H9 (cell line): ENCODE results near the gene CAV2. TPM values are rescaled to one million over a fixed set of nuclear protein-coding genes. Genes with fewer than 3 reads are reported as not detected.

Experiments used
- DNase-seq: peaks from one replicate; pipeline ENCODE4 v3.0.0-alpha.2; 2017
- H2AFZ ChIP-seq: one replicate; pipeline ENCODE4 v1.6.1; 2013; ENCODE audit warnings: mild to moderate bottlenecking, low read length, control low read depth, moderate library complexity
- H2AK5ac ChIP-seq: 2 replicates; pipeline ENCODE4 v1.6.1; 2013; ENCODE audit warnings: low read length, control low read depth, mixed read lengths; ENCODE audit not compliant: insufficient read length
- H2BK120ac ChIP-seq: one replicate; pipeline ENCODE4 v1.6.1; 2013; ENCODE audit warnings: low read depth, mild to moderate bottlenecking, low read length, control low read depth, inconsistent platforms; ENCODE audit not compliant: poor library complexity, severe bottlenecking
- H2BK12ac ChIP-seq: 2 replicates; pipeline ENCODE4 v1.6.1; 2013; ENCODE audit warnings: low read length, control low read depth, mixed read lengths, low read depth; ENCODE audit not compliant: insufficient read length
- H2BK15ac ChIP-seq: 2 replicates; pipeline ENCODE4 v1.6.1; 2013; ENCODE audit warnings: low read depth, low read length, control low read depth
- H2BK20ac ChIP-seq: one replicate; pipeline ENCODE4 v1.6.1; 2013; ENCODE audit warnings: low read depth, mild to moderate bottlenecking, low read length, control low read depth, inconsistent platforms; ENCODE audit not compliant: poor library complexity, severe bottlenecking
- H2BK5ac ChIP-seq: 2 replicates; pipeline ENCODE4 v1.6.1; 2013; ENCODE audit warnings: low read length, control low read depth, mixed read lengths; ENCODE audit not compliant: insufficient read length
- H3K14ac ChIP-seq: 2 replicates; pipeline ENCODE4 v1.6.1; 2013; ENCODE audit warnings: low read length, control low read depth; ENCODE audit not compliant: insufficient read depth
- H3K18ac ChIP-seq: 2 replicates; pipeline ENCODE4 v1.6.1; 2013; ENCODE audit warnings: low read depth, mild to moderate bottlenecking, mixed read lengths, low read length, control low read depth; ENCODE audit not compliant: insufficient read length
- H3K23ac ChIP-seq: 2 replicates; pipeline ENCODE4 v1.6.1; 2013; ENCODE audit warnings: low read length, control low read depth, mixed read lengths, low read depth; ENCODE audit not compliant: insufficient read length
- H3K23me2 ChIP-seq: 2 replicates; pipeline ENCODE4 v1.6.1; 2013; ENCODE audit warnings: low read depth, mild to moderate bottlenecking, mixed read lengths, low read length, control low read depth; ENCODE audit not compliant: insufficient read length, poor library complexity, severe bottlenecking
- H3K27ac ChIP-seq: 2 replicates; pipeline ENCODE4 v1.5.1; 2013; ENCODE audit warnings: low read length, control low read depth, mixed read lengths, low read depth; ENCODE audit not compliant: insufficient read length
- H3K27me3 ChIP-seq: 2 replicates; pipeline ENCODE4 v1.6.1; 2013; ENCODE audit warnings: low read length, control low read depth, inconsistent platforms; ENCODE audit not compliant: insufficient read depth
- H3K4ac ChIP-seq: 2 replicates; pipeline ENCODE4 v1.6.1; 2013; ENCODE audit warnings: low read depth, mild to moderate bottlenecking, control low read depth, inconsistent platforms, low read length, moderate library complexity
- H3K4me1 ChIP-seq: 2 replicates; pipeline ENCODE4 v1.6.1; 2013; ENCODE audit warnings: low read length, control low read depth, inconsistent platforms; ENCODE audit not compliant: insufficient read depth
- H3K4me2 ChIP-seq: 2 replicates; pipeline ENCODE4 v1.6.1; 2013; ENCODE audit warnings: low read length, control low read depth, mixed read lengths; ENCODE audit not compliant: insufficient read length, insufficient read depth
- H3K56ac ChIP-seq: 2 replicates; pipeline ENCODE4 v1.6.1; 2013; ENCODE audit warnings: low read depth, mild to moderate bottlenecking, mixed read lengths, low read length, control low read depth; ENCODE audit not compliant: insufficient read length
- H3K79me1 ChIP-seq: 2 replicates; pipeline ENCODE4 v1.6.1; 2013; ENCODE audit warnings: low read depth, mild to moderate bottlenecking, moderate library complexity, low read length, control low read depth, inconsistent platforms; ENCODE audit not compliant: insufficient read depth, poor library complexity, severe bottlenecking
- H3K79me2 ChIP-seq: 2 replicates; pipeline ENCODE4 v1.6.1; 2013; ENCODE audit warnings: low read length, control low read depth, inconsistent platforms; ENCODE audit not compliant: insufficient read depth
- H3K9ac ChIP-seq: 2 replicates; pipeline ENCODE4 v1.6.1; 2013; ENCODE audit warnings: low read length, control low read depth, mixed read lengths; ENCODE audit not compliant: insufficient read length; ENCODE audit errors: extremely low read depth
- H3K9me3 ChIP-seq: one replicate; pipeline ENCODE4 v1.6.1; 2013; ENCODE audit warnings: low read depth, low read length, inconsistent platforms; ENCODE audit not compliant: control insufficient read depth
- H3T11ph ChIP-seq: one replicate; pipeline ENCODE4 v1.6.1; 2013; ENCODE audit warnings: mild to moderate bottlenecking, low read length, control low read depth, inconsistent platforms
- H4K20me1 ChIP-seq: one replicate; pipeline ENCODE4 v1.6.1; 2013; ENCODE audit not compliant: control insufficient read depth, insufficient read length, insufficient read depth
- H4K5ac ChIP-seq: 2 replicates; pipeline ENCODE4 v1.6.1; 2013; ENCODE audit warnings: low read depth, mild to moderate bottlenecking, mixed read lengths, low read length, control low read depth; ENCODE audit not compliant: insufficient read length
- H4K8ac ChIP-seq: replicated peaks from 2 replicates; pipeline ENCODE4 v1.6.1; 2013; ENCODE audit warnings: low read length, control low read depth, mixed read lengths, low read depth; ENCODE audit not compliant: insufficient read length
- H4K91ac ChIP-seq: 2 replicates; pipeline ENCODE4 v1.6.1; 2013; ENCODE audit warnings: low read depth, mild to moderate bottlenecking, moderate library complexity, mixed read lengths, low read length, control low read depth; ENCODE audit not compliant: insufficient read length
- H3K27ac Mint-ChIP-seq, 3 experiments: 2 replicates in 2 of 3; 3 replicates in 1 of 3; pipeline ENCODE4 v1.8.0; 2020 to 2021; ENCODE audit warnings: mixed read lengths in 3 of 3, mild to moderate bottlenecking in 1 of 3, moderate library complexity in 1 of 3
- H3K27me3 Mint-ChIP-seq: 2 replicates; pipeline ENCODE4 v1.8.0; 2021; ENCODE audit warnings: low read depth, mild to moderate bottlenecking, moderate library complexity, mixed read lengths
- H3K36me3 Mint-ChIP-seq, 3 experiments: 2 replicates in 2 of 3; 3 replicates in 1 of 3; pipeline ENCODE4 v1.8.0; 2020 to 2021; ENCODE audit warnings: low read depth in 3 of 3, mixed read lengths in 3 of 3; ENCODE audit not compliant: insufficient read depth in 1 of 3
- H3K4me1 Mint-ChIP-seq, 2 experiments: 2 replicates each; pipeline ENCODE4 v1.8.0; 2020; ENCODE audit warnings: mixed read lengths in 2 of 2
- H3K4me3 Mint-ChIP-seq, 2 experiments: 2 replicates in 1 of 2; 3 replicates in 1 of 2; pipeline ENCODE4 v1.8.0; 2020 to 2021; ENCODE audit warnings: mild to moderate bottlenecking in 2 of 2, mixed read lengths in 2 of 2, moderate library complexity in 1 of 2
- H3K9me3 Mint-ChIP-seq, 2 experiments: 2 replicates in 1 of 2; 3 replicates in 1 of 2; pipeline ENCODE4 v1.8.0; 2020; ENCODE audit warnings: mild to moderate bottlenecking in 2 of 2, mixed read lengths in 2 of 2, moderate library complexity in 1 of 2
- CTCF ChIP-seq: fragments of 200-600 bp; sonication (generic); conservative IDR thresholded peaks from 3 replicates; pipeline ENCODE4 v1.8.0; 2021; ENCODE audit warnings: antibody characterized with exemption, mild to moderate bottlenecking
- WGBS: extraction: QIAGEN DNeasy Blood & Tissue Kit; methylation state at CpG from one replicate; pipeline ENCODE4 v1.1.7; 2013; ENCODE audit warnings: missing lambda C conversion rate, low lambda C conversion rate, mixed read lengths; ENCODE audit not compliant: insufficient read length; ENCODE audit errors: extremely low coverage; 5-methylcytosine and 5-hydroxymethylcytosine counted together
- total RNA-seq: library from RNA; stranded (reverse); gene quantifications from 2 replicates; pipeline ENCODE4 v1.2.1, GENCODE V29; 2021

CAV2 gene
- total RNA-seq, 1 experiment from 2014 or later = 3.7 TPM

GRCh38 chr7:116554911-116555310 is 55.4 kb downstream of the CAV2 start:
- no peak overlapping the region for H2BK12ac ChIP-seq
- no peak overlapping the region for H2BK5ac ChIP-seq
- no peak overlapping the region for H2AK5ac ChIP-seq
- H3K18ac ChIP-seq = no peak overlapping the region
- H3K79me2 ChIP-seq = no peaks in the 10 kb centered on the region
- H3K9ac ChIP-seq = no peak overlapping the region
- Mint-ChIP-seq H3K9me3 (no peaks in the 10 kb centered on the region), H3K4me1 (peaks cover 0 to 1% of the 10 kb centered on the region in 2 experiments; a peak in 1 of 4 replicates), H3K27me3 (no peaks in the 10 kb centered on the region), H3K36me3 (peaks cover 0 to 9% (median 0%) of the 10 kb centered on the region in 3 experiments; a peak in 1 of 7 replicates), H3K27ac (no peak overlapping the region), H3K4me3 (no peak overlapping the region)
- no peaks in the 10 kb centered on the region for H3K9me3 ChIP-seq
- no peak overlapping the region for H3K56ac ChIP-seq
- H3K27ac ChIP-seq = no peak overlapping the region
- WGBS = no CpG with 5 or more reads among the region's 4 CpGs
- no peak for TF ChIP-seq CTCF
- no peak for DNase-seq
- no peak overlapping the region for H4K8ac ChIP-seq
- no peaks in the 10 kb centered on the region for H3K27me3 ChIP-seq
- no peak overlapping the region for H2BK20ac ChIP-seq
- no peak overlapping the region for H3K4me2 ChIP-seq
- H3K14ac ChIP-seq = no peak overlapping the region
- H3K4ac ChIP-seq = no peak overlapping the region
- no peak overlapping the region for H4K5ac ChIP-seq
- H3K4me1 ChIP-seq = no peaks in the 10 kb centered on the region
- no peak overlapping the region for H2BK120ac ChIP-seq
- no peaks in the 10 kb centered on the region for H3K23me2 ChIP-seq
- H3K79me1 ChIP-seq = no peaks in the 10 kb centered on the region
- no peak overlapping the region for H2AFZ ChIP-seq
- H3K23ac ChIP-seq = no peak overlapping the region
- H2BK15ac ChIP-seq = no peak overlapping the region
- no peak overlapping the region for H4K91ac ChIP-seq
- no peak overlapping the region for H3T11ph ChIP-seq
- no peaks in the 10 kb centered on the region for H4K20me1 ChIP-seq
